CD4-positive, alpha-beta T cell treated with Interleukin-6 at 100 ng/mL for 8 hours (primary cell): ENCODE results near the gene DPCD.

Experiments used
- DNase-seq: peaks from one replicate; pipeline ENCODE4 v3.0.0-alpha.2; 2020; ENCODE audit warnings: mixed read lengths, low spot score

DPCD gene

GRCh38 chr10:101567165-101568006, 20.7 kb upstream of the DPCD start:
- DNase-seq: no peak

GRCh38 chr10:101568054-101568745, 19.9 kb upstream of the DPCD start:
- no peak for DNase-seq

GRCh38 chr10:101569323-101569621, 18.8 kb upstream of the DPCD start:
- DNase-seq: no peak

GRCh38 chr10:101569622-101570427, 18.3 kb upstream of the DPCD start:
- DNase-seq: peak; percentile 73

GRCh38 chr10:101570428-101571270, 17.5 kb upstream of the DPCD start:
- DNase-seq: no peak

GRCh38 chr10:101571271-101571925, 16.7 kb upstream of the DPCD start:
- no peak for DNase-seq

GRCh38 chr10:101572126-101572525, 16.0 kb upstream of the DPCD start:
- DNase-seq: no peak

- no peak for DNase-seq
Measured at GRCh38 chr10:101572785-101573184, 15.3 kb upstream of the DPCD start.

GRCh38 chr10:101573885-101574753, 14.0 kb upstream of the DPCD start:
- DNase-seq: no peak

GRCh38 chr10:101575091-101575490, 13.0 kb upstream of the DPCD start:
- no peak for DNase-seq

- no peak for DNase-seq
Measured at GRCh38 chr10:101575580-101576210, 12.4 kb upstream of the DPCD start.

- no peak for DNase-seq
Measured at GRCh38 chr10:101576211-101576863, 11.8 kb upstream of the DPCD start.

GRCh38 chr10:101577121-101577871, 10.8 kb upstream of the DPCD start:
- no peak for DNase-seq

- no peak for DNase-seq
Measured at GRCh38 chr10:101578192-101578591, 9.9 kb upstream of the DPCD start.

- no peak for DNase-seq
Measured at GRCh38 chr10:101578803-101579515, 9.2 kb upstream of the DPCD start.

GRCh38 chr10:101579516-101579870, 8.6 kb upstream of the DPCD start:
- no peak for DNase-seq

- DNase-seq: no peak
Measured at GRCh38 chr10:101580486-101581399, 7.4 kb upstream of the DPCD start.
